Gastroesophageal sphincter (tissue), 4 donors: Measurements from ENCODE around the gene PHF21B. TPM values are rescaled to one million over a fixed set of nuclear protein-coding genes. Genes with fewer than 3 reads are reported as not detected.

Experiments used
- ATAC-seq: fragments of 150-250 bp; one replicate; pipeline ENCODE4 v1.9.1; 2016; ENCODE audit warnings: mild to moderate bottlenecking, moderate library complexity
- H3K27ac ChIP-seq, 4 donors: fragments of 200-600 bp; sonication (generic) in 3 of 4; 1 replicate in 3 of 4; 2 replicates in 1 of 4; pipeline ENCODE4 v1.5.1; 2016 to 2019
- H3K27me3 ChIP-seq: fragments of 200-600 bp; sonication (generic); one replicate; pipeline ENCODE4 v1.5.1; 2019
- H3K36me3 ChIP-seq, 2 donors: fragments of 200-600 bp; sonication (generic); one replicate each; pipeline ENCODE4 v1.5.1; 2019; ENCODE audit warnings: control low read depth in 1 of 2
- H3K4me1 ChIP-seq, 3 donors: fragments of 200-600 bp; sonication (generic); 1 replicate in 2 of 3; 2 replicates in 1 of 3; pipeline ENCODE4 v1.5.1; 2016 to 2019; ENCODE audit warnings: control low read depth in 2 of 3
- H3K4me3 ChIP-seq, 2 donors: fragments of 200-600 bp; sonication (generic); one replicate each; pipeline ENCODE4 v1.5.1; 2019; ENCODE audit warnings: mild to moderate bottlenecking in 1 of 2, moderate library complexity in 1 of 2
- H3K9me3 ChIP-seq, 3 donors: fragments of 200-600 bp; sonication (generic); one replicate each; pipeline ENCODE4 v1.5.1; 2017 to 2019; ENCODE audit warnings: control low read depth in 2 of 3
- EP300 ChIP-seq: sonication (generic); formaldehyde crosslinking; IDR thresholded peaks from one replicate; pipeline ENCODE4 v1.6.1; 2017; ENCODE audit warnings: antibody characterized with exemption, mild to moderate bottlenecking
- POLR2A ChIP-seq, 2 donors: fragments of 450-650 bp; IDR thresholded peaks; one replicate each; pipeline ENCODE4 v1.6.1; 2017; ENCODE audit warnings: antibody characterized with exemption in 2 of 2, mild to moderate bottlenecking in 2 of 2, moderate library complexity in 1 of 2
- POLR2AphosphoS5 ChIP-seq: sonication (generic); formaldehyde crosslinking; IDR thresholded peaks from one replicate; pipeline ENCODE4 v1.6.1; 2017; ENCODE audit warnings: antibody characterized with exemption
- WGBS, 2 donors: methylation state at CpG; one replicate each; pipeline ENCODE4 v1.1.5; 2018; ENCODE audit warnings: low coverage in 1 of 2; 5-methylcytosine and 5-hydroxymethylcytosine counted together
- total RNA-seq, 4 donors: library from RNA; depleted of rRNA; stranded (reverse); fragments of >200 nt; gene quantifications; one replicate each; pipeline ENCODE4 v1.1.0, GENCODE V29; 2016
- TF ChIP-seq, protein P1 (sequence below), 4 experiments: fragments of 200-600 bp in 2 of 4; fragments of 450-650 bp in 2 of 4; sonication (generic) in 1 of 4; IDR thresholded peaks; one replicate each; pipeline ENCODE4 v1.5.1; 2017 to 2019; ENCODE audit warnings: antibody characterized with exemption in 4 of 4, mild to moderate bottlenecking in 2 of 4, moderate library complexity in 2 of 4

PHF21B gene
- total RNA-seq, 4 donors from 2014 or later = 0.31 to 5.1 (median 1.4) TPM

DNA sequence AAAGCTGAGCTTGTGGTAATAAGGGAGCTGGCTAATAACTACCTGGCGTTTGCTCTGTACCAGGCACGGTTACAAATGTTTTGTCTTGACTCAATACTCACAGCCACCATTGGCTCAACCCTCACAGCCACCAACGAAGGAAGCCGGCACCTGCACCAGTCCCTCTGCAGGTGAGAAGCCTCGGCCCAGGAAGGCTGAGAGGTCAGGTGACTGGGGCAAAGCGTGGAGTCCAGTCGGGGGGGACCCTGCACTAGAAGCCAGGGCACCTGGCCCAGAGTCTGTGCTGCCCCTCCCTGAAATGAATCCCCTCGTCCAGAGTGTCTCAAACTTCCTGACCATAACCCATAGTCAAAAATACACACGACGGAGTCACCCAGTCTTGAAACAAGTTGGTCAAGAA is 90.1 kb downstream of the PHF21B start:
- TF ChIP-seq POLR2AphosphoS5 = no peak
- TF ChIP-seq, protein P1, sequence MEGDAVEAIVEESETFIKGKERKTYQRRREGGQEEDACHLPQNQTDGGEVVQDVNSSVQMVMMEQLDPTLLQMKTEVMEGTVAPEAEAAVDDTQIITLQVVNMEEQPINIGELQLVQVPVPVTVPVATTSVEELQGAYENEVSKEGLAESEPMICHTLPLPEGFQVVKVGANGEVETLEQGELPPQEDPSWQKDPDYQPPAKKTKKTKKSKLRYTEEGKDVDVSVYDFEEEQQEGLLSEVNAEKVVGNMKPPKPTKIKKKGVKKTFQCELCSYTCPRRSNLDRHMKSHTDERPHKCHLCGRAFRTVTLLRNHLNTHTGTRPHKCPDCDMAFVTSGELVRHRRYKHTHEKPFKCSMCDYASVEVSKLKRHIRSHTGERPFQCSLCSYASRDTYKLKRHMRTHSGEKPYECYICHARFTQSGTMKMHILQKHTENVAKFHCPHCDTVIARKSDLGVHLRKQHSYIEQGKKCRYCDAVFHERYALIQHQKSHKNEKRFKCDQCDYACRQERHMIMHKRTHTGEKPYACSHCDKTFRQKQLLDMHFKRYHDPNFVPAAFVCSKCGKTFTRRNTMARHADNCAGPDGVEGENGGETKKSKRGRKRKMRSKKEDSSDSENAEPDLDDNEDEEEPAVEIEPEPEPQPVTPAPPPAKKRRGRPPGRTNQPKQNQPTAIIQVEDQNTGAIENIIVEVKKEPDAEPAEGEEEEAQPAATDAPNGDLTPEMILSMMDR (IDR thresholded peaks at IDR 0.05) = no peak
- no peak for TF ChIP-seq POLR2A (IDR thresholded peaks at IDR 0.05)
- ATAC-seq = no peak
- Histone ChIP-seq H3K4me1 (no peaks in the 10 kb centered on the region), H3K27ac (no peak overlapping the region), H3K36me3 (no peaks in the 10 kb centered on the region), H3K9me3 (peaks cover 0 to 10% (median 0%) of the 10 kb centered on the region in 3 donors), H3K27me3 (no peaks in the 10 kb centered on the region), H3K4me3 (no peak overlapping the region)
- WGBS, 2 donors = 74% methylated on average over 4 of the region's 10 CpGs; no CpG with 5 or more reads in 1 of the 2 donors

DNA sequence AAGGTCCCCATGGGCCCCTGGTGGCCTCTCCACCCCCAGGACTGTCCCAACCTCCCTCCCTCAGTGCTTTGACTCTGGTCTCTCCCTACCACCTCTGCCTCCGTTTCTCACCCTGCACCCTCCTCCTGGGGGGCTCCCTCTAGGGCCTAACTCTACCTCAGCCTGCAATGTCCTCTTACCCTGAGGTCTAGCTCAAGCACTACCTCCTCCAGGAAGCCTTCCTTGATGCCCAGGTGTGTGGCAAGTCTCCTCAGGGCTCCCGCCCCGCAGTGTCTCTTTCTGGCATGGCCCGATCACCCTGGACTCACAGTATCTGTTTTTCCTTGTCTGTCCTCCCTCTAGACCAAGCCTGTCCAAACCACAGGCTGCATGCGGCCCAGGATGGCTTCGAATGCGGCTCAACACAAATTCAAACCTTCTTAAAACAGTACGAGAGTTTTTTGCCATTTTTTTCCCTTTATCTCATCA is 90.8 kb downstream of the PHF21B start:
- TF ChIP-seq, protein P1 (IDR thresholded peaks at IDR 0.05) = no peak
- TF ChIP-seq EP300 (no peak), POLR2AphosphoS5 (no peak), POLR2A (IDR thresholded peaks at IDR 0.05) (no peak)
- Histone ChIP-seq H3K27me3 (no peaks in the 10 kb centered on the region), H3K36me3 (no peaks in the 10 kb centered on the region), H3K9me3 (peaks cover 0 to 6% (median 0%) of the 10 kb centered on the region in 3 donors), H3K4me1 (no peaks in the 10 kb centered on the region), H3K27ac (no peak overlapping the region), H3K4me3 (no peak overlapping the region)
- WGBS, 2 donors = 88 to 94% methylated on average over 3 to 8 of the region's 8 CpGs
- no peak for ATAC-seq

DNA sequence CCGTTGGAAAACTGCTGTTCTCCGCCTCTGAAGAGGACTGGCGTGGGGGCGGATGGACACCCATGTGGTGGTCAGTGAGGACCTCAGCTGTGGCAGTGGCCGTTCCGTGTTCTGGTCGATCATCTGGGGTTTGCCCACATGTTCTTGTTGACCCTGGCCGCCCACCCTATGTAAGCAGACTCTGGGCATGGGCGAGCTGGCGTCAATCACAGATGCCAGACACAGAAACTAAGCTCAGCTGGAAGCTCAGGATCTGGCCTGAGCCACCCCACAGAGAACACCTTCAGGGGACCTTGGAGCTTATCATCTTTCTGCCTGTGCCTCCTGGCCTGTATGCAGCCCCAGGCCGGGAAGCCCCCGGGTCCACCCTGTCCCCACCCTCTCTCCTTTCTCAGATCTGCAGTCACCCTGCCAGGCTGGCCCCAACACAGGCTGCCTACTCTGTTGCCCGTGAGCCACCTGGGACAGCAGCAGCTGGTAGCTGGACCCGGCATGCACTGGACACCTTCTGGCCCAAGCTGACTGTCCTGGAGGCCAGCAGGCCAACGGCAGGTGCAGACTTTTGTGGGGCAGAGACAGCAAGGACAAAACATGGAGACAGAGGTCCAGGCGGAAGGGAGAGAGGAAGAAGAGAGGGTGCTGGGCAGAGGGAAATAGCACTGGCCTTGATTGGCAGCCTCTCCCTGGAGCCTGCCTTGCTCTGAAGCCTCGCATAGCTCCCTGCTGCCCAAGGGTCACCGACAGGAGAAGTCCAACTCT is 91.5 kb downstream of the PHF21B start:
- no peak overlapping the region for H3K27ac ChIP-seq
- H3K4me3 ChIP-seq = no peak overlapping the region
- H3K27me3 ChIP-seq = no peaks in the 10 kb centered on the region
- WGBS, 2 donors = 100% methylated on average over 2 of the region's 18 CpGs; no CpG with 5 or more reads in 1 of the 2 donors
- peaks cover 0 to 4% of the 10 kb centered on the region in 2 donors for H3K36me3 ChIP-seq
- H3K9me3 ChIP-seq = peaks cover 0 to 6% (median 0%) of the 10 kb centered on the region in 3 donors
- H3K4me1 ChIP-seq = no peaks in the 10 kb centered on the region
- TF ChIP-seq, protein P1 (IDR thresholded peaks at IDR 0.05) = no peak
- TF ChIP-seq EP300 (no peak), POLR2AphosphoS5 (no peak), POLR2A (IDR thresholded peaks at IDR 0.05) (no peak)
- ATAC-seq = no peak

DNA sequence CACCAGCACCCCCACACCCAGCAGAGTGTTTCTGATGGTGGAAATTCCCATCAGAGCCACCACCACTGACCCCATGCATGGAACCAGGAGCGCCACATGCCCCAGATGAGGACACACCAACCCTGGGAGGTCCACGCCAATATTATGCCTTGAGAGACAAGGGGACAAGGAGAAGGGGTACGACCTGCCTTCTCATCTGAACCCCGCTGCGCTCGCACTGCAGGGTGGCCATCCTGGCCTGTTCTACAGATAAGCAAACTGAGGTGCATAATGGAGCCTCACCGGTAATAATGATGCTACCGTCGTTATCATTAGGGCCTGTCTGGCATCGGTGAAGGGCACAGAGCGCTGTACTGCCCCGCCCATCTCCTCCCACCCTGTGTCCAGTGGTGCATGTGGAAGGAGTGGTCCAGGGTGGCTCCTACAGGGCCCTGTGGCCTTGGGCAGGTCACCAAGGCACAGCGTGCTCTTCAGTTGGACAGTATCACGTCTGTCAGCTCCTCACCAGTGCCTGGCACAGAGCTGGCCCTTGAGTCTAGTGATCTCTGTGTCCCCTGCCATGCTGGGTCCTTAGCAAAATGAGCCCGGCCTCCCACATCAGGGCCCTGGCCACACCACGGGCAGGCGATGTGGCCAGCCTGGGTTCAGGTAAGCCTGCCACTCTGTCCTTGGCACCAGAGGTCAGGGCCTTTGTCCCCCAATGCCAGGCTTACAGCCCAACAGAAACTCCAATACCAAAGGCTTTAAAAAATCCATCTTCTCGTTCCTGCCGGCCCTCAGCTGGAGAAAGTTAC is 92.2 kb downstream of the PHF21B start:
- ATAC-seq = no peak
- Histone ChIP-seq H3K27me3 (no peaks in the 10 kb centered on the region), H3K4me1 (no peaks in the 10 kb centered on the region), H3K27ac (no peak overlapping the region), H3K9me3 (peaks cover 0 to 6% (median 0%) of the 10 kb centered on the region in 3 donors), H3K36me3 (peaks cover 0 to 8% of the 10 kb centered on the region in 2 donors), H3K4me3 (no peak overlapping the region)
- WGBS, 2 donors = 100% methylated on average over 1 of the region's 19 CpGs; no CpG with 5 or more reads in 1 of the 2 donors
- TF ChIP-seq EP300 = no peak
- TF ChIP-seq, protein P1 (IDR thresholded peaks at IDR 0.05) = no peak
- no peak for TF ChIP-seq POLR2A (IDR thresholded peaks at IDR 0.05)
- no peak for TF ChIP-seq POLR2AphosphoS5
